Skin epidermis (tissue), 12 donors: Measurements from ENCODE around the gene POLR1B.
"Not testable (repeated sequence)": the region's sequence is repeated elsewhere in the genome, so short reads cannot be mapped to it uniquely, and the experiment has no call there.

Experiments used
- H3K27ac ChIP-seq, 21 experiments: fragments of 200-600 bp; sonication (generic) in 11 of 21; one replicate each; pipeline ENCODE4 v1.5.0; 2020; ENCODE audit warnings: mild to moderate bottlenecking in 3 of 21, inconsistent platforms in 2 of 21, moderate library complexity in 2 of 21
- H3K4me3 ChIP-seq, 7 experiments: fragments of 200-600 bp; sonication (generic) in 2 of 7; one replicate each; pipeline ENCODE4 v1.5.0; 2020; ENCODE audit warnings: inconsistent platforms in 2 of 7, mild to moderate bottlenecking in 2 of 7, moderate library complexity in 1 of 7

Gene POLR1B

GRCh38 chr2:112536665-112537064 is 5.6 kb upstream of the POLR1B start:
- H3K4me3 ChIP-seq, H3K27ac ChIP-seq: not testable (repeated sequence)

GRCh38 chr2:112539306-112539705 is 3.0 kb upstream of the POLR1B start:
- Histone ChIP-seq H3K27ac (no peak overlapping the region), H3K4me3 (no peak overlapping the region)

GRCh38 chr2:112540906-112541305 is 1.4 kb upstream of the POLR1B start:
- peak overlapping the region in 3 of 21 experiments; percentile 91 to 93 (median 91) for H3K27ac ChIP-seq
- no peak overlapping the region for H3K4me3 ChIP-seq

GRCh38 chr2:112541315-112542122 is 746 bp upstream of the POLR1B start:
- Histone ChIP-seq H3K4me3 (peak overlapping the region; percentile 80 to 96 (median 87)), H3K27ac (peak overlapping the region; percentile 31 to 94 (median 89))

- H3K27ac ChIP-seq: peak overlapping the region in 17 of 21 experiments; percentile 31 to 94 (median 89)
- H3K4me3 ChIP-seq: peak overlapping the region; percentile 80 to 96 (median 87)
These were observed 858 bp downstream of the POLR1B start for GRCh38 chr2:112542984-112543661.

- Histone ChIP-seq H3K27ac (no peak overlapping the region), H3K4me3 (no peak overlapping the region)
These were observed 5.1 kb downstream of the POLR1B start for GRCh38 chr2:112547333-112547732.

GRCh38 chr2:112548980-112549379 is 6.7 kb downstream of the POLR1B start:
- Histone ChIP-seq H3K4me3 (no peak overlapping the region), H3K27ac (no peak overlapping the region)

- no peak overlapping the region for H3K4me3 ChIP-seq
These were observed 23.8 kb downstream of the POLR1B start for GRCh38 chr2:112566104-112566503.

GRCh38 chr2:112566508-112566907 is 24.2 kb downstream of the POLR1B start:
- H3K27ac ChIP-seq, H3K4me3 ChIP-seq: not testable (repeated sequence)

More at GRCh38 chr2:112566104-112566503, 23.8 kb downstream of the POLR1B start:
- no peak overlapping the region for H3K27ac ChIP-seq

- no peak overlapping the region for H3K27ac ChIP-seq
- no peak overlapping the region for H3K4me3 ChIP-seq
These were observed 29.7 kb downstream of the POLR1B start for GRCh38 chr2:112572005-112572404.

- Histone ChIP-seq H3K27ac (no peak overlapping the region), H3K4me3 (no peak overlapping the region)
These were observed 35.5 kb downstream of the POLR1B start for GRCh38 chr2:112577756-112578155.

- H3K4me3 ChIP-seq: no peak overlapping the region
- no peak overlapping the region for H3K27ac ChIP-seq
These were observed 37.0 kb downstream of the POLR1B start for GRCh38 chr2:112579241-112579640.

GRCh38 chr2:112580084-112580483 is 37.8 kb downstream of the POLR1B start:
- Histone ChIP-seq H3K4me3 (no peak overlapping the region), H3K27ac (no peak overlapping the region)

GRCh38 chr2:112582314-112582746 is 40.1 kb downstream of the POLR1B start:
- Histone ChIP-seq H3K4me3 (no peak overlapping the region), H3K27ac (no peak overlapping the region)

- Histone ChIP-seq H3K27ac (peak overlapping the region; percentile 79 to 96 (median 89)), H3K4me3 (peak overlapping the region; percentile 43 to 69 (median 54))
These were observed 41.4 kb downstream of the POLR1B start for GRCh38 chr2:112583497-112584133.

GRCh38 chr2:112584134-112584890 is 42.0 kb downstream of the POLR1B start, which contains the start of gene CHCHD5:
CHCHD5 (plus strand) TSS chr2:112584609; CDS start chr2:112584648, 39 bp downstream.
- Histone ChIP-seq H3K27ac (peak within 1 kb of the TSS; percentile 79 to 96 (median 89)), H3K4me3 (peak within 1 kb of the TSS; percentile 43 to 69 (median 54))

- peak overlapping the region; percentile 69 to 96 (median 89) for H3K27ac ChIP-seq
- peak overlapping the region; percentile 43 to 69 (median 54) for H3K4me3 ChIP-seq
These were observed 42.6 kb downstream of the POLR1B start for GRCh38 chr2:112584891-112585250.

GRCh38 chr2:112585400-112585799 is 43.1 kb downstream of the POLR1B start:
- H3K4me3 ChIP-seq: peak overlapping the region in 4 of 7 experiments; percentile 52 to 63 (median 54)
- peak overlapping the region in 17 of 21 experiments; percentile 80 to 96 (median 91) for H3K27ac ChIP-seq

- Histone ChIP-seq H3K4me3 (no peak overlapping the region), H3K27ac (peak overlapping the region in 1 of 21 experiments; percentile 83)
These were observed 43.7 kb downstream of the POLR1B start for GRCh38 chr2:112585873-112586464.
